Neural crest cell (in vitro differentiated cells): ENCODE results near the gene B3GALT2. TPM values are rescaled to one million over a fixed set of nuclear protein-coding genes. Genes with fewer than 3 reads are reported as not detected.

Experiments used
- DNase-seq: peaks from one replicate; pipeline ENCODE4 v3.0.0; 2021; ENCODE audit warnings: low read depth, mixed read lengths, low spot score
- H3K27ac Mint-ChIP-seq: one replicate; pipeline ENCODE4 v1.8.0; 2021; ENCODE audit warnings: mild to moderate bottlenecking, mixed read lengths; ENCODE audit not compliant: unreplicated experiment
- H3K27me3 Mint-ChIP-seq: 2 replicates; pipeline ENCODE4 v1.8.0; 2021; ENCODE audit warnings: low read depth, mild to moderate bottlenecking, mixed read lengths
- H3K36me3 Mint-ChIP-seq: 2 replicates; pipeline ENCODE4 v1.8.0; 2021; ENCODE audit warnings: low read depth, mild to moderate bottlenecking, mixed read lengths
- H3K4me1 Mint-ChIP-seq: 2 replicates; pipeline ENCODE4 v1.8.0; 2021; ENCODE audit warnings: mixed read lengths
- H3K4me3 Mint-ChIP-seq: one replicate; pipeline ENCODE4 v1.8.0; 2021; ENCODE audit warnings: mild to moderate bottlenecking, mixed read lengths
- H3K9me3 Mint-ChIP-seq: 2 replicates; pipeline ENCODE4 v1.8.0; 2021; ENCODE audit warnings: mixed read lengths
- microRNA-seq: library from miRNA; unstranded; fragments of <30 nt; microRNA quantifications from one replicate; pipeline ENCODE4, GENCODE V29; 2020
- total RNA-seq: library from RNA; stranded (reverse); gene quantifications from 2 replicates; pipeline ENCODE4 v1.2.1, GENCODE V29; 2021
- TF ChIP-seq, protein P1 (sequence below): fragments of 200-600 bp; sonication (generic); conservative IDR thresholded peaks from 2 replicates; pipeline ENCODE4 v1.5.0; 2021; ENCODE audit warnings: antibody characterized with exemption, mild to moderate bottlenecking

The B3GALT2 gene
- total RNA-seq, 1 donor from 2014 or later: 0.84 TPM

GRCh38 chr1:193143285-193143684 is 43.1 kb downstream of the B3GALT2 start:
- H3K36me3 Mint-ChIP-seq: peaks cover 23% of the 10 kb centered on the region
- no peaks in the 10 kb centered on the region for H3K9me3 Mint-ChIP-seq
- no peak overlapping the region for H3K4me3 Mint-ChIP-seq
- DNase-seq: no peak
- H3K27me3 Mint-ChIP-seq: no peaks in the 10 kb centered on the region
- H3K27ac Mint-ChIP-seq: no peak overlapping the region
- peaks cover 7% of the 10 kb centered on the region for H3K4me1 Mint-ChIP-seq
- TF ChIP-seq, protein P1, sequence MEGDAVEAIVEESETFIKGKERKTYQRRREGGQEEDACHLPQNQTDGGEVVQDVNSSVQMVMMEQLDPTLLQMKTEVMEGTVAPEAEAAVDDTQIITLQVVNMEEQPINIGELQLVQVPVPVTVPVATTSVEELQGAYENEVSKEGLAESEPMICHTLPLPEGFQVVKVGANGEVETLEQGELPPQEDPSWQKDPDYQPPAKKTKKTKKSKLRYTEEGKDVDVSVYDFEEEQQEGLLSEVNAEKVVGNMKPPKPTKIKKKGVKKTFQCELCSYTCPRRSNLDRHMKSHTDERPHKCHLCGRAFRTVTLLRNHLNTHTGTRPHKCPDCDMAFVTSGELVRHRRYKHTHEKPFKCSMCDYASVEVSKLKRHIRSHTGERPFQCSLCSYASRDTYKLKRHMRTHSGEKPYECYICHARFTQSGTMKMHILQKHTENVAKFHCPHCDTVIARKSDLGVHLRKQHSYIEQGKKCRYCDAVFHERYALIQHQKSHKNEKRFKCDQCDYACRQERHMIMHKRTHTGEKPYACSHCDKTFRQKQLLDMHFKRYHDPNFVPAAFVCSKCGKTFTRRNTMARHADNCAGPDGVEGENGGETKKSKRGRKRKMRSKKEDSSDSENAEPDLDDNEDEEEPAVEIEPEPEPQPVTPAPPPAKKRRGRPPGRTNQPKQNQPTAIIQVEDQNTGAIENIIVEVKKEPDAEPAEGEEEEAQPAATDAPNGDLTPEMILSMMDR: peak; percentile 65

DNA sequence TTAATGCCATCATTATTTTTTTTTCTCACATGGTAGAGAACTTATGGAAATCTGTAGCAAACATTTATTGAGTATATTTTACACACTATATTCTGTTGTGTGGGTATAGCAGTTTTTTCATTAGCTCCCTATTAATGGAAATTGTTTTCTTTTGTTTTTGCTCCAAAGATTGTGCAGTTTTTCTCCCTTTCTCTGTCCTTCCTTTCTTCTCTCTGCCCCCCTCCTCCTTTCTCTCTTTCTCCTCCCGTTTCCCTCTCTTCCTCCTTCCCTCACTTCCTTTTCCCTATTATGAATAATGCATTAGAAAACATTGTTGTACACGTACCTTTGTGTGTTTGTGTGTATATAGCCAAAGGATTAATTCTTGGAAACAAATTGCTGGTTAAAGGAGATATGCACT is 44.0 kb downstream of the B3GALT2 start:
- Mint-ChIP-seq H3K27me3 (no peaks in the 10 kb centered on the region), H3K27ac (no peak overlapping the region), H3K36me3 (peaks cover 25% of the 10 kb centered on the region), H3K9me3 (no peaks in the 10 kb centered on the region), H3K4me3 (no peak overlapping the region), H3K4me1 (peaks cover 7% of the 10 kb centered on the region)
- TF ChIP-seq, protein P1: no peak
- DNase-seq: no peak

GRCh38 chr1:193141804-193142203 is 44.6 kb downstream of the B3GALT2 start:
- TF ChIP-seq, protein P1: no peak
- Mint-ChIP-seq H3K9me3 (no peaks in the 10 kb centered on the region), H3K36me3 (peaks cover 24% of the 10 kb centered on the region), H3K4me3 (no peak overlapping the region), H3K27me3 (no peaks in the 10 kb centered on the region), H3K27ac (peak overlapping the region; percentile 20), H3K4me1 (peaks cover 7% of the 10 kb centered on the region)
- no peak for DNase-seq

DNA sequence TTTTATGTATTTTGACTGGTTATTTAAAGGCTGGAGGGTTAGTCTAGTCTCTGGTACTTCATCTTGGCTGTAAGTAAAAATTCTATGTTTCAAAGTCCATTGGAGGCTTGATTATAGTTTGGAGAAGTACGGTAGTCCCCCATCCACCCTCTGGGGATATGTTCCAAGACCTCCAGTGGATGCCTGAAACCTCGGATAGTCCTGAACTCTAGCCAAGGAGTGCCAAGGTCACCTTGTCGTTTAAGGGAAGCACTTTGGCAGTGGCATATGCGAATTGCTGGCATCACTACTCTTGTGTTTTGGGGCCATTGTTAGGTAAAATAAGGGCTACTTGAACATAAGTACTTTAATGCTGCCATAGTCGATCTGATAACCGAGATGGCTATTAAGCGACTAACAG is 46.2 kb downstream of the B3GALT2 start:
- Mint-ChIP-seq H3K27ac (no peak overlapping the region), H3K27me3 (no peaks in the 10 kb centered on the region), H3K4me3 (no peak overlapping the region), H3K36me3 (peaks cover 18% of the 10 kb centered on the region), H3K4me1 (peaks cover 7% of the 10 kb centered on the region), H3K9me3 (no peaks in the 10 kb centered on the region)
- DNase-seq: no peak
- TF ChIP-seq, protein P1: no peak

- no peaks in the 10 kb centered on the region for H3K4me1 Mint-ChIP-seq
Measured at GRCh38 chr1:193131266-193131860, 55.0 kb downstream of the B3GALT2 start.

More at GRCh38 chr1:193131266-193131860, 55.0 kb downstream of the B3GALT2 start:
- Mint-ChIP-seq H3K27me3 (no peaks in the 10 kb centered on the region), H3K4me3 (no peak overlapping the region), H3K36me3 (peaks cover 27% of the 10 kb centered on the region), H3K9me3 (no peaks in the 10 kb centered on the region), H3K27ac (no peak overlapping the region)
- no peak for DNase-seq
- TF ChIP-seq, protein P1: no peak

Small RNA genes lying within 50 kb of the gene (microRNA-seq; reads per million reads assigned to microRNA genes)
- not detected for gene MIR1278

Other genes with a start within 250 kb of the B3GALT2 start
- 38.7 and 40.9 TPM in 2 replicates for gene UCHL5, start 127.3 kb downstream of the B3GALT2 start, total RNA-seq
- gene RO60, start 127.0 kb downstream of the B3GALT2 start, total RNA-seq: 119 and 122 TPM in 2 replicates
- gene GLRX2, start 81.2 kb downstream of the B3GALT2 start, total RNA-seq: 18.3 and 20.5 TPM in 2 replicates
- 50.4 and 50.5 TPM in 2 replicates for gene CDC73, start 64.6 kb downstream of the B3GALT2 start, total RNA-seq